ENCODE measurements around the gene ATP11A.

- TF ChIP-seq, protein P1, sequence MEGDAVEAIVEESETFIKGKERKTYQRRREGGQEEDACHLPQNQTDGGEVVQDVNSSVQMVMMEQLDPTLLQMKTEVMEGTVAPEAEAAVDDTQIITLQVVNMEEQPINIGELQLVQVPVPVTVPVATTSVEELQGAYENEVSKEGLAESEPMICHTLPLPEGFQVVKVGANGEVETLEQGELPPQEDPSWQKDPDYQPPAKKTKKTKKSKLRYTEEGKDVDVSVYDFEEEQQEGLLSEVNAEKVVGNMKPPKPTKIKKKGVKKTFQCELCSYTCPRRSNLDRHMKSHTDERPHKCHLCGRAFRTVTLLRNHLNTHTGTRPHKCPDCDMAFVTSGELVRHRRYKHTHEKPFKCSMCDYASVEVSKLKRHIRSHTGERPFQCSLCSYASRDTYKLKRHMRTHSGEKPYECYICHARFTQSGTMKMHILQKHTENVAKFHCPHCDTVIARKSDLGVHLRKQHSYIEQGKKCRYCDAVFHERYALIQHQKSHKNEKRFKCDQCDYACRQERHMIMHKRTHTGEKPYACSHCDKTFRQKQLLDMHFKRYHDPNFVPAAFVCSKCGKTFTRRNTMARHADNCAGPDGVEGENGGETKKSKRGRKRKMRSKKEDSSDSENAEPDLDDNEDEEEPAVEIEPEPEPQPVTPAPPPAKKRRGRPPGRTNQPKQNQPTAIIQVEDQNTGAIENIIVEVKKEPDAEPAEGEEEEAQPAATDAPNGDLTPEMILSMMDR (IDR thresholded peaks at IDR 0.05): no peak
- no peak for TF ChIP-seq POLR2AphosphoS5 (IDR thresholded peaks at IDR 0.05)
- no peak for TF ChIP-seq POLR2A (IDR thresholded peaks at IDR 0.05)
Measured at GRCh38 chr13:112700291-112701060, 10.6 kb downstream of the ATP11A start.
